IMR-90 (cell line): ENCODE data around the gene SLC4A2. TPM values are rescaled to one million over a fixed set of nuclear protein-coding genes. Genes with fewer than 3 reads are reported as not detected.

Experiments
- ATAC-seq: fragments of 200-7000 bp; cut with Tn5 transposase; 2 replicates; pipeline ENCODE4 v1.9.1; 2020; ENCODE audit warnings: low read depth, mild to moderate bottlenecking, moderate library complexity
- BruUV-seq: library from RNA; stranded (reverse); fragments of 400-500 nt; replicated peaks from 2 replicates; lab custom pipeline; 2021; lab: Mats Ljungman, UMichigan
- CTCF ChIA-PET: fragments of 300-600 bp; formaldehyde crosslinking; extraction: SDS; loops from one replicate; lab custom pipeline; 2021; ENCODE audit warnings: antibody characterized with exemption; lab: Yijun Ruan, JAX
- POLR2A ChIA-PET: fragments of 300-600 bp; sonication (Branson Sonifier 250); formaldehyde crosslinking; loops from one replicate; lab custom pipeline; 2022; ENCODE audit warnings: antibody characterized with exemption; ENCODE audit not compliant: unreplicated experiment; lab: Charles Lee
- DNase-seq: peaks from one replicate; pipeline ENCODE4 v3.0.0; 2013
- H2AFZ ChIP-seq: replicated peaks from 2 replicates; pipeline ENCODE3; 2013; ENCODE audit warnings: low read length, mild to moderate bottlenecking; ENCODE audit not compliant: poor library complexity
- H2AK5ac ChIP-seq: 2 replicates; pipeline ENCODE4 v1.6.1; 2013; ENCODE audit warnings: low read depth, low read length, inconsistent platforms
- H2AK9ac ChIP-seq: replicated peaks from 2 replicates; pipeline ENCODE3; 2013; ENCODE audit warnings: mild to moderate bottlenecking, low read depth, low read length, moderate library complexity; ENCODE audit not compliant: poor library complexity
- H2BK120ac ChIP-seq: 2 replicates; pipeline ENCODE4 v1.6.1; 2013; ENCODE audit warnings: low read depth, low read length, inconsistent platforms
- H2BK15ac ChIP-seq: 3 replicates; pipeline ENCODE4 v1.6.1; 2013; ENCODE audit warnings: low read depth, low read length, inconsistent platforms
- H2BK20ac ChIP-seq: 2 replicates; pipeline ENCODE4 v1.6.1; 2013; ENCODE audit warnings: low read depth, mild to moderate bottlenecking, inconsistent platforms, low read length, moderate library complexity
- H2BK5ac ChIP-seq: 2 replicates; pipeline ENCODE4 v1.6.1; 2013; ENCODE audit warnings: mild to moderate bottlenecking, low read depth, low read length, inconsistent platforms; ENCODE audit not compliant: poor library complexity, severe bottlenecking
- H3K14ac ChIP-seq: replicated peaks from 2 replicates; pipeline ENCODE4 v1.6.1; 2013; ENCODE audit warnings: low read depth, low read length, inconsistent platforms
- H3K18ac ChIP-seq: 2 replicates; pipeline ENCODE4 v1.6.1; 2013; ENCODE audit warnings: low read depth, low read length, control low read depth
- H3K23ac ChIP-seq: 2 replicates; pipeline ENCODE4 v1.6.1; 2013; ENCODE audit warnings: low read depth, low read length, inconsistent platforms
- H3K27ac ChIP-seq: 2 replicates; pipeline ENCODE4 v1.5.1; 2013; ENCODE audit warnings: mild to moderate bottlenecking, control low read depth, low read length; ENCODE audit not compliant: insufficient read depth
- H3K27me3 ChIP-seq: 2 replicates; pipeline ENCODE4 v1.6.1; 2013; ENCODE audit warnings: low read length; ENCODE audit not compliant: control insufficient read depth, insufficient read depth
- H3K36me3 ChIP-seq: 2 replicates; pipeline ENCODE4 v1.6.1; 2013; ENCODE audit warnings: low read length, mixed read lengths; ENCODE audit not compliant: control insufficient read depth, insufficient read depth
- H3K4ac ChIP-seq: 2 replicates; pipeline ENCODE4 v1.6.1; 2013; ENCODE audit warnings: low read depth, low read length, inconsistent platforms
- H3K4me1 ChIP-seq: 2 replicates; pipeline ENCODE4 v1.6.1; 2013; ENCODE audit warnings: low read length, mixed read lengths; ENCODE audit not compliant: control insufficient read depth, insufficient read depth
- H3K4me2 ChIP-seq: 2 replicates; pipeline ENCODE4 v1.6.1; 2013; ENCODE audit warnings: low read depth, mild to moderate bottlenecking, control low read depth, low read length, moderate library complexity
- H3K4me3 ChIP-seq: 2 replicates; pipeline ENCODE4 v1.5.1; 2013; ENCODE audit warnings: low read depth, mild to moderate bottlenecking, control low read depth, low read length, moderate library complexity; ENCODE audit not compliant: insufficient read depth
- H3K56ac ChIP-seq: 2 replicates; pipeline ENCODE4 v1.6.1; 2013; ENCODE audit warnings: low read length, inconsistent platforms; ENCODE audit not compliant: insufficient read depth; ENCODE audit errors: extremely low read depth
- H3K79me1 ChIP-seq, 2 experiments: 2 replicates each; pipeline ENCODE4 v1.6.1; 2013; ENCODE audit warnings: low read length in 2 of 2, inconsistent platforms in 1 of 2, low read depth in 1 of 2
- H3K9ac ChIP-seq: 2 replicates; pipeline ENCODE4 v1.6.1; 2013; ENCODE audit warnings: low read depth, low read length, control low read depth
- H3K9me1 ChIP-seq: 2 replicates; pipeline ENCODE4 v1.6.1; 2013; ENCODE audit warnings: low read length, inconsistent platforms; ENCODE audit not compliant: insufficient read depth
- H3K9me3 ChIP-seq: 2 replicates; pipeline ENCODE4 v1.6.1; 2013; ENCODE audit warnings: low read length; ENCODE audit not compliant: control insufficient read depth, insufficient read depth
- H4K20me1 ChIP-seq: 2 replicates; pipeline ENCODE4 v1.6.1; 2013; ENCODE audit warnings: low read length, inconsistent platforms; ENCODE audit not compliant: insufficient read depth
- H4K5ac ChIP-seq: 2 replicates; pipeline ENCODE4 v1.6.1; 2013; ENCODE audit warnings: mild to moderate bottlenecking, low read depth, low read length, control low read depth
- H4K8ac ChIP-seq, 2 experiments: 2 replicates each; pipeline ENCODE4 v1.6.1; 2013; ENCODE audit warnings: low read depth in 2 of 2, low read length in 2 of 2, control low read depth in 1 of 2, inconsistent platforms in 1 of 2
- H4K91ac ChIP-seq: 2 replicates; pipeline ENCODE4 v1.6.1; 2013; ENCODE audit warnings: low read depth, low read length, inconsistent platforms; ENCODE audit not compliant: insufficient read depth
- BHLHE40 ChIP-seq: fragments of 150-350 bp; IDR thresholded peaks from 2 replicates; pipeline ENCODE4 v1.6.1; 2016; ENCODE audit warnings: mild to moderate bottlenecking, low read depth, low read length
- CEBPB ChIP-seq: IDR thresholded peaks from 2 replicates; pipeline ENCODE4 v1.6.1; 2012; ENCODE audit warnings: low read depth, low read length, improper control_type of control experiment
- CHD1 ChIP-seq: IDR thresholded peaks from 2 replicates; pipeline ENCODE4 v1.6.1; 2012; ENCODE audit warnings: low read depth, low read length, improper control_type of control experiment
- FOS ChIP-seq: fragments of 150-350 bp; IDR thresholded peaks from 2 replicates; pipeline ENCODE4 v1.6.1; 2016; ENCODE audit warnings: low read depth, low read length
- MAFK ChIP-seq: IDR thresholded peaks from 2 replicates; pipeline ENCODE4 v1.6.1; 2012; ENCODE audit warnings: low read depth, low read length, improper control_type of control experiment
- MAZ ChIP-seq: IDR thresholded peaks from 2 replicates; pipeline ENCODE4 v1.6.1; 2012; ENCODE audit warnings: low read depth, mild to moderate bottlenecking, low read length, improper control_type of control experiment, moderate library complexity, borderline replicate concordance
- MXI1 ChIP-seq: IDR thresholded peaks from 2 replicates; pipeline ENCODE4 v1.6.1; 2012; ENCODE audit warnings: low read depth, mild to moderate bottlenecking, low read length, moderate library complexity, borderline replicate concordance
- NFE2L2 ChIP-seq: fragments of 150-350 bp; IDR thresholded peaks from 2 replicates; pipeline ENCODE4 v1.6.1; 2016; ENCODE audit warnings: low read depth, mild to moderate bottlenecking, low read length
- POLR2A ChIP-seq: IDR thresholded peaks from 2 replicates; pipeline ENCODE4 v1.6.1; 2012; ENCODE audit warnings: mild to moderate bottlenecking, low read depth, low read length
- RAD21 ChIP-seq: IDR thresholded peaks from 2 replicates; pipeline ENCODE4 v1.6.1; 2012; ENCODE audit warnings: low read length, improper control_type of control experiment
- RFX5 ChIP-seq: IDR thresholded peaks from 2 replicates; pipeline ENCODE4 v1.8.0; 2012; ENCODE audit warnings: low read depth, mild to moderate bottlenecking, low read length, moderate library complexity
- SMC3 ChIP-seq: fragments of 150-350 bp; IDR thresholded peaks from 2 replicates; pipeline ENCODE4 v1.6.1; 2016; ENCODE audit warnings: low read depth, mild to moderate bottlenecking, antibody characterized with exemption, low read length, moderate library complexity
- whole genome bisulfite sequencing, 2 experiments: methylation state at CpG; one replicate each; pipeline versions ENCODE4 v1.1.5 to v1.1.7; 2013; ENCODE audit warnings: missing lambda C conversion rate in 2 of 2; ENCODE audit not compliant: insufficient read length in 1 of 2; ENCODE audit errors: extremely low coverage in 2 of 2; 5-methylcytosine and 5-hydroxymethylcytosine counted together
- dilution Hi-C: fragments of 300-500 bp; cut with HindIII; formaldehyde crosslinking; loops from one replicate; pipeline ENCODE4 v1.14.3; 2018; ENCODE audit warnings: low sequenced_read_pairs; ENCODE audit not compliant: unreplicated experiment
- in situ Hi-C: fragments of 300-500 bp; cut with MboI; formaldehyde crosslinking; loops from 3 replicates; pipeline ENCODE4 v1.14.3; 2019; ENCODE audit warnings: low sequenced_read_pairs, inconsistent platforms, mixed read lengths
- intact Hi-C: fragments of 100-400 bp; cut with micrococcal nuclease; formaldehyde crosslinking; loops from 2 replicates; pipeline ENCODE4 v1.10.0; 2022
- polyA plus RNA-seq, 3 experiments: library from polyadenylated mRNA; depleted of rRNA; stranded (reverse); fragments of >200 nt; gene quantifications; 2 replicates each; pipeline ENCODE4 v1.2.3, GENCODE V29; 2012; ENCODE audit warnings: low replicate concordance in 1 of 3
- total RNA-seq: library from RNA; depleted of rRNA; stranded (reverse); fragments of >200 nt; gene quantifications from 2 replicates; pipeline ENCODE4 v1.2.3, GENCODE V29; 2012
- TF ChIP-seq, protein P1 (sequence below): fragments of 150-350 bp; IDR thresholded peaks from 2 replicates; pipeline ENCODE4 v1.6.1; 2017; ENCODE audit warnings: mild to moderate bottlenecking, antibody characterized with exemption, low read length, low read depth
- TF ChIP-seq, protein P2 (sequence below): fragments of 150-350 bp; IDR thresholded peaks from 2 replicates; pipeline ENCODE4 v1.6.1; 2016; ENCODE audit warnings: low read depth, mild to moderate bottlenecking, low read length, moderate library complexity, borderline replicate concordance
- TF ChIP-seq, protein P3 (sequence below): conservative IDR thresholded peaks from 2 replicates; pipeline ENCODE4 v1.5.1; 2012; ENCODE audit warnings: mild to moderate bottlenecking, low read depth, low read length, improper control_type of control experiment

SLC4A2 gene
- total and polyA plus RNA-seq, 2 of the 4 experiments (the other 2 are of a cell fraction), result 29.6 to 91.0 TPM

DNA sequence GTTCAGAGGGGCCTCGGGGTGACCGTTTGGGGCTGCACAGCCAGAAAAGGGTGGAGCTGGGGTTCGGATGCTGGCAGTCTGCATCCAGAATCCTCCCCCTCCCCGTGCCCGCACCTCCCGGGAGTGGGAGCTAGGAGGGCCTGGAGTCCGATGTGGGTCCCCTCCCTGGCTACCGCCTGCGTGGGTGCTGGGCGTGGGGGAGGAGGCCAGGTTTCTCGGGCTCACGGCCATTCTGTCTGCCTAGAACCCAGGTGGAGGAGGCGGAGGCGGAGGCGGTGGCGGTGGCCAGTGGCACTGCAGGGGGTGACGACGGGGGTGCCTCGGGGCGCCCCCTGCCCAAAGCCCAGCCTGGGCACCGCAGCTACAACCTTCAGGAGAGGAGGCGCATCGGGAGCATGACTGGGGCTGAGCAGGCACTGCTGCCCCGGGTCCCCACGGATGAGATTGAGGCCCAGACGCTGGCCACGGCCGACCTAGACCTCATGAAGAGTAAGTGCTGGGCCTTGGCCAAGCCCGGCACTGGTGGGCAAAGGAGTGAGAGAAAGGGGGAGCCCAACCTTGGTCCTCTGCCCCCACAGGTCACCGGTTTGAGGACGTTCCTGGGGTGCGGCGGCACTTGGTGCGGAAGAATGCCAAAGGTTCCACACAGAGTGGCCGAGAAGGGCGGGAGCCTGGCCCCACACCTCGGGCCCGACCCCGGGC, 7.0 kb downstream of the SLC4A2 start:
- peaks cover 8% of the 10 kb centered on the region; the same call in 1 of the 2 replicates for H3K9me1 ChIP-seq
- intact Hi-C loops, result no loop called here
- WGBS, 2 experiments, result 92% methylated on average over 13 of the region's 39 CpGs; no CpG with 5 or more reads in 1 of the 2 experiments
- in situ Hi-C loops, result no loop called here
- no peak overlapping the region for H4K91ac ChIP-seq
- no peak overlapping the region for H3K4ac ChIP-seq
- DNase-seq, result no peak
- dilution Hi-C loops, result no loop called here
- no peak overlapping the region for H2BK15ac ChIP-seq
- ChIA-PET CTCF (no interaction called here), POLR2A (no interaction called here)
- H2BK5ac ChIP-seq, result no peak overlapping the region
- H3K4me1 ChIP-seq, result peaks cover 23% of the 10 kb centered on the region
- no peak overlapping the region for H3K9ac ChIP-seq
- H2BK20ac ChIP-seq, result no peak overlapping the region
- no peak overlapping the region for H2BK120ac ChIP-seq
- H2AK9ac ChIP-seq, result no peak overlapping the region
- H4K8ac ChIP-seq, result no peak overlapping the region
- no peak overlapping the region for H3K18ac ChIP-seq
- H3K9me3 ChIP-seq, result no peaks in the 10 kb centered on the region
- BruUV-seq, result no TSS peak
- no peak overlapping the region for H3K23ac ChIP-seq
- H3K4me2 ChIP-seq, result no peak overlapping the region
- H4K5ac ChIP-seq, result no peak overlapping the region
- H3K27ac ChIP-seq, result no peak overlapping the region
- H3K36me3 ChIP-seq, result peaks cover 65% of the 10 kb centered on the region
- no peak for TF ChIP-seq CHD1
- TF ChIP-seq POLR2A, result no peak
- TF ChIP-seq, protein P1, sequence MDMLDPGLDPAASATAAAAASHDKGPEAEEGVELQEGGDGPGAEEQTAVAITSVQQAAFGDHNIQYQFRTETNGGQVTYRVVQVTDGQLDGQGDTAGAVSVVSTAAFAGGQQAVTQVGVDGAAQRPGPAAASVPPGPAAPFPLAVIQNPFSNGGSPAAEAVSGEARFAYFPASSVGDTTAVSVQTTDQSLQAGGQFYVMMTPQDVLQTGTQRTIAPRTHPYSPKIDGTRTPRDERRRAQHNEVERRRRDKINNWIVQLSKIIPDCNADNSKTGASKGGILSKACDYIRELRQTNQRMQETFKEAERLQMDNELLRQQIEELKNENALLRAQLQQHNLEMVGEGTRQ, result no peak
- no peak for TF ChIP-seq MXI1
- TF ChIP-seq SMC3, result no peak
- TF ChIP-seq, protein P2, sequence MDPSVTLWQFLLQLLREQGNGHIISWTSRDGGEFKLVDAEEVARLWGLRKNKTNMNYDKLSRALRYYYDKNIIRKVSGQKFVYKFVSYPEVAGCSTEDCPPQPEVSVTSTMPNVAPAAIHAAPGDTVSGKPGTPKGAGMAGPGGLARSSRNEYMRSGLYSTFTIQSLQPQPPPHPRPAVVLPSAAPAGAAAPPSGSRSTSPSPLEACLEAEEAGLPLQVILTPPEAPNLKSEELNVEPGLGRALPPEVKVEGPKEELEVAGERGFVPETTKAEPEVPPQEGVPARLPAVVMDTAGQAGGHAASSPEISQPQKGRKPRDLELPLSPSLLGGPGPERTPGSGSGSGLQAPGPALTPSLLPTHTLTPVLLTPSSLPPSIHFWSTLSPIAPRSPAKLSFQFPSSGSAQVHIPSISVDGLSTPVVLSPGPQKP, result no peak
- TF ChIP-seq, protein P3, sequence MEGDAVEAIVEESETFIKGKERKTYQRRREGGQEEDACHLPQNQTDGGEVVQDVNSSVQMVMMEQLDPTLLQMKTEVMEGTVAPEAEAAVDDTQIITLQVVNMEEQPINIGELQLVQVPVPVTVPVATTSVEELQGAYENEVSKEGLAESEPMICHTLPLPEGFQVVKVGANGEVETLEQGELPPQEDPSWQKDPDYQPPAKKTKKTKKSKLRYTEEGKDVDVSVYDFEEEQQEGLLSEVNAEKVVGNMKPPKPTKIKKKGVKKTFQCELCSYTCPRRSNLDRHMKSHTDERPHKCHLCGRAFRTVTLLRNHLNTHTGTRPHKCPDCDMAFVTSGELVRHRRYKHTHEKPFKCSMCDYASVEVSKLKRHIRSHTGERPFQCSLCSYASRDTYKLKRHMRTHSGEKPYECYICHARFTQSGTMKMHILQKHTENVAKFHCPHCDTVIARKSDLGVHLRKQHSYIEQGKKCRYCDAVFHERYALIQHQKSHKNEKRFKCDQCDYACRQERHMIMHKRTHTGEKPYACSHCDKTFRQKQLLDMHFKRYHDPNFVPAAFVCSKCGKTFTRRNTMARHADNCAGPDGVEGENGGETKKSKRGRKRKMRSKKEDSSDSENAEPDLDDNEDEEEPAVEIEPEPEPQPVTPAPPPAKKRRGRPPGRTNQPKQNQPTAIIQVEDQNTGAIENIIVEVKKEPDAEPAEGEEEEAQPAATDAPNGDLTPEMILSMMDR, result no peak
- no peak for TF ChIP-seq CEBPB
- no peak for TF ChIP-seq NFE2L2
- TF ChIP-seq BHLHE40, result no peak
- TF ChIP-seq FOS, result no peak
- no peak for TF ChIP-seq RAD21
- no peak for TF ChIP-seq MAFK
- TF ChIP-seq RFX5, result no peak
- TF ChIP-seq MAZ, result no peak
- no peak overlapping the region for H2AK5ac ChIP-seq
- H4K20me1 ChIP-seq, result peaks cover 26% of the 10 kb centered on the region
- H3K27me3 ChIP-seq, result no peaks in the 10 kb centered on the region
- no peak overlapping the region for H3K56ac ChIP-seq
- peaks cover 22 to 52% of the 10 kb centered on the region in 2 experiments for H3K79me1 ChIP-seq
- H2AFZ ChIP-seq, result no peak overlapping the region
- H3K4me3 ChIP-seq, result no peak overlapping the region
- H3K14ac ChIP-seq, result no peak overlapping the region
- ATAC-seq, result no peak
